Neuron (in vitro differentiated cells): ENCODE data around the gene TCP11.
"Not testable (repeated sequence)": the region's sequence is repeated elsewhere in the genome, so short reads cannot be mapped to it uniquely, and the experiment has no call there.

ENCODE experiments used
- H2AFZ ChIP-seq: one replicate; pipeline ENCODE4 v1.6.1; 2013; ENCODE audit warnings: low read depth, mild to moderate bottlenecking, inconsistent platforms, low read length, moderate library complexity
- H3K27me3 ChIP-seq: one replicate; pipeline ENCODE4 v1.6.1; 2013; ENCODE audit warnings: low read length; ENCODE audit not compliant: insufficient read depth
- H3K36me3 ChIP-seq: one replicate; pipeline ENCODE4 v1.6.1; 2013; ENCODE audit warnings: low read length; ENCODE audit not compliant: insufficient read depth
- H3K4me1 ChIP-seq: one replicate; pipeline ENCODE4 v1.6.1; 2013; ENCODE audit warnings: low read length; ENCODE audit not compliant: insufficient read depth
- H3K4me3 ChIP-seq: 2 replicates; pipeline ENCODE4 v1.5.1; 2013; ENCODE audit warnings: mild to moderate bottlenecking, low read length, moderate library complexity
- H3K9me3 ChIP-seq: one replicate; pipeline ENCODE4 v1.6.1; 2013; ENCODE audit warnings: low read length

TCP11 gene

DNA sequence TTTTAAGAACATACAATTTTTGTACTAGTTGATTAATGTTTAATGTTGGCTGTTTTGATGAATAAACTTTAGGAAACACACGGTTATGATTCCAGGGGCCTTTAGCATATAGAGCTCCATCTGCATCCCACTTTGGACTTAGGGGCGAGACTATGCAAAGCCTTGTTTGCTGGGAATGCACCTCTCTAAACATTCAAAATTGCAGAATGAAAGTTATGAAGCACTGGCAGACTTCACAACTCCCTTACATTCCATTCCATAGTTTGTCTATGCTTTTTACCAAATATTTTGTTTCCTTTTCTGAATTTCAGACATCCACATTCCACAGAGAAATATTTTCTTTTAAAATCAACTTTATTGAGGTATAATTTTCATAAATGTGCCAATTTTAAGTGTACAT, 10.3 kb upstream of the TCP11 start:
- H3K27me3 ChIP-seq: no peaks in the 10 kb centered on the region
- H3K36me3 ChIP-seq: no peaks in the 10 kb centered on the region
- H2AFZ ChIP-seq: no peak overlapping the region
- H3K4me1 ChIP-seq: peaks cover 25% of the 10 kb centered on the region
- H3K9me3 ChIP-seq: no peaks in the 10 kb centered on the region
- no peak overlapping the region for H3K4me3 ChIP-seq

DNA sequence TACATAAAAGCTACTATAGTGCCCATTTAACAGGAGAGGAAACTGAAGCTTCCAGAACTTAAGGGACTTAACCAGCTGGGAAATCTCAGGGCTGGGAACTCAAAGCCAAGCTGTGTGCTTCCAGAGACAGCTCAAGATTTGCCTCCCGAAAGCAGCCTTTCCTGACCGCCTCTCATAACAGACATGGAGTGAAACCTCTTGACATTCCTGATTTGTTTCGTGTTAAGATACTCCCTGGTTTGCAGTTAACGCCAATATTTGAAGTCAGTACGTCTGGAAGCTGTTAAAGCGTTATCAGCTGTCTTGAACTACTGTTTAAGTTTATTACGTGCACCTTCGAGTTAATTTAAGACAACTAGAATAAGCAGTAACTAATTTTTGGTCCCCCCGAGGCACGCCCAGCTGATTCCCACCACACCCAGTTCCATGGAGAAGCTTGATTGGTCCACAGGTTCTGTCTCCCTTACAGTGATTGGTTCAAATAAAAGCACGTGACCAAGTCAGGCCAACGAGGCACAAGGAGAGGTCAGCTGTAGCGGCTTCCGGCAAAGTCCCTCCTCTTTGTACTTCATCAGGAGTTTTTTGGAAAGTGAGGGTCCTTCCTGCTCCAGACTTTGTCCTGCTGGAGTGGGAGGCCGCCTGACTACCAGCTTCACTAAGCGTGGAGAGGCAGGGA, 8.9 kb upstream of the TCP11 start:
- H3K4me3 ChIP-seq: no peak overlapping the region
- peaks cover 32% of the 10 kb centered on the region for H3K4me1 ChIP-seq
- no peak overlapping the region for H2AFZ ChIP-seq
- no peaks in the 10 kb centered on the region for H3K27me3 ChIP-seq
- no peaks in the 10 kb centered on the region for H3K36me3 ChIP-seq
- no peaks in the 10 kb centered on the region for H3K9me3 ChIP-seq

DNA sequence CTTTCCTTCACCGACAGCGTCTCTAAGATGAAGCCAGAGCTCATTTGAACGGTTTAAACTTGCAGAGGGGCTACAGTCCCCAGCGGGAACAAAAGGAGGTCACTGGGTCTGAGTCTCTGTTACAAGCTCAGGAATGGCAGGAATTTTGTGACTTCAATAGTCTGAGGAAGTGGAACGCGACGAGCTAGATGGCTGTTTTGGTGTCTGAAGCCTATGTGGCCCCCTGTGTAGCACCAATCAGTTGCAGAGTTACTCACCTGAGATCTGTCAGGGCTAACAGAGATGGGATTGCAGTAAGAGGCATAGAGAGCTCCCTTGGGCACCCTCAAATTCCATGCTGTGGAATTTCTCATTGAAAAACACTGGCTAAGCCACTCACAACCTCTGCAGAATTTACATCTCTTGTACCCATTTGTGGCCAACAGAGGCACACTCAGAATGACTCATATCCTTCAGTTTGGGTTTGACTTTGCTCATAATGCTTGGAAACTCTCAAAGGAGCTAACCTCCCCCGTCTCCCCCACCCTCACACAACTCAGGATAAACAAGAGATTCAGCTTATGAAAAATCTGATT, 7.1 kb upstream of the TCP11 start:
- Histone ChIP-seq H3K36me3 (no peaks in the 10 kb centered on the region), H3K4me1 (peaks cover 32% of the 10 kb centered on the region), H3K4me3 (no peak overlapping the region)

DNA sequence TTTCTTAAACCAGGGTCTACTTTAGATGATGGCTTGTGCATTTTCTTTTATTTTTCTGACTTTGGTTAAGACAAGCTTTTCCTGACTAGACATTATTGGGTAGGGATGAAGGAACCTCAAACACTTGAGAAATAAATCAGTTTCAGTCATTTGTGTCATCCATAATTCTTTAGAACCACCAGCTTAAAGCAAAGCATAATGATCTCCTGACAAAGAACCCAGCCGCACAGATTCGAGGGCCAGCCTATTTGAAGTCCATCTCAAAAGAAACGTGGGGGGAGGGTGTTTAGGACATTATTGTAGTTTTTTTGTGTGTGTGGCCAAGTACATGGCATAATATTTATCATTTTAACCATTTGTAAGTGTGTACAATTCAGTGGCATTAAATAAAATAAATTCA, 6.3 kb upstream of the TCP11 start:
- no peaks in the 10 kb centered on the region for H3K9me3 ChIP-seq
- H2AFZ ChIP-seq: no peak overlapping the region
- H3K4me3 ChIP-seq: peak overlapping the region; percentile 9
- H3K36me3 ChIP-seq: no peaks in the 10 kb centered on the region
- no peaks in the 10 kb centered on the region for H3K27me3 ChIP-seq
- peaks cover 32% of the 10 kb centered on the region for H3K4me1 ChIP-seq

More for the DNA sequence above, 7.1 kb upstream of the TCP11 start:
- Histone ChIP-seq H2AFZ (no peak overlapping the region), H3K27me3 (no peaks in the 10 kb centered on the region), H3K9me3 (no peaks in the 10 kb centered on the region)

DNA sequence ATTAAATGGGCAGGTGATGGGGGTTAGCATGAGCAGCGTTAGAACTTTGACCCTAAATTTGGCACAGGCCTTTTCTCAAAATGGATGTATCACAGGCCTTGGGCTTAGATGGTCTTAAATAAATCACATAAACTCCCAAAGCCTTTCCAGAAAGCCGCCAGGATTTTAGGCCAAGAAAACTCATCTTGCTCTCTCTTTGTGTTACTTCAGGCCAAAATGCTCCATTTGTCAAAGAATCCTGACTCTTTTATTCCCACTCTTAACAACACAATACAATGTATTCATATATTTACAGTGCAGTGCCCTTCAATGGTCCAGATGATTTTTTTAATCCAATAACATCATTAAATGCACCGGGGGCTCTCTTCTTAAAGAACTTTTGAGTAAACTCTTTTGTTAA, 5.9 kb upstream of the TCP11 start:
- no peak overlapping the region for H3K4me3 ChIP-seq

DNA sequence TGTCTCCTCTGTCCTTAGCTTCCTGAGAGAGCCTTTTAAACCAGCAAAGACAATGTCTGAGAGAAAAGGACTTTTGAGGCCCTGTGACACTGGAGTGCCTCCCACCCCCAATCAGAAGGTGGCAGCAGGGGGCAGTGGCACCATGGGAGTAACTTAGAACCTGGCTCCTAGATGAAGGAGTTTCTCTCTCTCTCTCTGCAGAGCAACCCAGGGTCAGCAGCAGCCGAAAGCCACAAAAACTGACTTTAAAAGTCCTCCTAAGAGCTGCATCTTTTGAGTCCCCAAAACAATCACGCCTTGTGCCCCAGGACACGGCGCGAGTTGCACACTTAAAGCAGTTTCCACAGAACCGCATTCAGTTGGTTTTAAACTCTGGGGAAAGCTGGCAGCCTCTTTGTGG, 5.3 kb upstream of the TCP11 start:
- H2AFZ ChIP-seq: no peak overlapping the region
- H3K4me3 ChIP-seq: no peak overlapping the region
- peaks cover 32% of the 10 kb centered on the region for H3K4me1 ChIP-seq
- H3K9me3 ChIP-seq: no peaks in the 10 kb centered on the region
- no peaks in the 10 kb centered on the region for H3K27me3 ChIP-seq
- no peaks in the 10 kb centered on the region for H3K36me3 ChIP-seq

More for the DNA sequence above, 5.9 kb upstream of the TCP11 start:
- Histone ChIP-seq H3K4me1 (peaks cover 32% of the 10 kb centered on the region), H3K36me3 (no peaks in the 10 kb centered on the region), H2AFZ (no peak overlapping the region), H3K27me3 (no peaks in the 10 kb centered on the region), H3K9me3 (no peaks in the 10 kb centered on the region)

DNA sequence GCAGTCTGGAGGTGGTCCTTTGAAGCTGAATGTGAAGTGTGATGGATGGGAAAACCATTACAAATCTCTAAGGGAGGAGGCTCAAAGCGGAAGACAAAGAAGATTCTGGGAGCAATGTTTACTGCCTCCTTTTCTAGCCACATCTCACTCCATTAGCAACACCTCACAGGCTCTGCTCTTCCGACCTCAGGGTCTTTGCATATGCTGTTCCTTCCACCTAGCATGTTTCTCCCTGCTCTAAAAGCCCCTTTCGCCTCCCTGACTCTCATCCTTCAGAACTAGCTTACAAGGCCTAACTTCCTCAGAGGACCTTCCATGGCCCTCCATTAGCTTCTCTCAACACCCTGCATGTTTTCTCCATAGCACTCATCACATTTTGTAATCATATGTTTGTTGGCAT, 4.6 kb upstream of the TCP11 start:
- Histone ChIP-seq H3K4me1 (peaks cover 32% of the 10 kb centered on the region), H3K9me3 (no peaks in the 10 kb centered on the region), H2AFZ (no peak overlapping the region), H3K27me3 (no peaks in the 10 kb centered on the region), H3K36me3 (no peaks in the 10 kb centered on the region), H3K4me3 (no peak overlapping the region)

DNA sequence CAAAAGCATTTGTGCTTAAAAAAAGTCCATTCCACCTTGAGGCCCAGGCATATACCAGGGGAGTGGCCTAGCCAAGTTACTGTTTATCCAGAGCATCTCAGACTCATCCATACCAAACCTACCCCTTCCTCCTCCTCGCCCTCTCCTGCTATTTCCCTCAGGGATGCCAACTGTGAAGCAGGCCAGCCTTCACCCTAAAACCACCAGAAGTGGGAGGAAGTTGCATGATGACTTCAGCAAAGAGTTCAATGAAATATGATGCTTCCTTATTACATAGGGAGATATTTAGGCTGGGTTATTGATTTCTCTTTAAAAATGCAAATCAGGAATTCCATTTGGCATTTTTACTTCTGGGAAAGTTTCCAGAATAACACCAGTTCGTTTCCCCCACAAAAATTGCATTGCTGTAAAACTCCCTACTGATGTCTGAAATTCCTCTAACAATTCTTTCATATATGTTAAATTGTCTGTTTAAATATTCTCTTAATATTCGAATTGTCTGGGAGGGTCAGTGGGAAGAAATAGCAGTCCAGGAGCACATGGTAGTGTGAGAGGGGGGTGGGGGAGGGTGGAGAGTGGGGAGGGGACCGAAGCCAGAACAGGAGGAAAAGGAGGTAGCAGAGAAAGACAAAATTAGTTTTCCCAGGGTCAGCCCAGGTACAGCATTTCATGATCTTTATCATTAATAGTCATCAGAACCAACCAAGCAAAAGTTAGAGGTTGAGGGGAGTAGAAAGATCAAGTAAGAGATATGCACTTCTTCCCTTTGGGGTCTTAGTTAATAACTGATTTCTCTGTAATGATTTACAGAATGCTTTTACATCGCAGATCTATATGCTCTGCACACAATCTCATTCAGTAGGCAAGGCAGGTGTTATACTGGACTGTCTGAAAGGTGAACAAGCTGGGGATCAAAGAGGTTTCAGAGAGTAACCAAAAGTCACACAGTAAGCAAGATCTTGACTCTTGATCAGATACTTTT, 1.7 kb upstream of the TCP11 start:
- no peak overlapping the region for H3K4me3 ChIP-seq
- H2AFZ ChIP-seq: no peak overlapping the region
- H3K9me3 ChIP-seq: no peaks in the 10 kb centered on the region
- no peaks in the 10 kb centered on the region for H3K36me3 ChIP-seq
- peaks cover 28% of the 10 kb centered on the region for H3K4me1 ChIP-seq
- H3K27me3 ChIP-seq: no peaks in the 10 kb centered on the region

DNA sequence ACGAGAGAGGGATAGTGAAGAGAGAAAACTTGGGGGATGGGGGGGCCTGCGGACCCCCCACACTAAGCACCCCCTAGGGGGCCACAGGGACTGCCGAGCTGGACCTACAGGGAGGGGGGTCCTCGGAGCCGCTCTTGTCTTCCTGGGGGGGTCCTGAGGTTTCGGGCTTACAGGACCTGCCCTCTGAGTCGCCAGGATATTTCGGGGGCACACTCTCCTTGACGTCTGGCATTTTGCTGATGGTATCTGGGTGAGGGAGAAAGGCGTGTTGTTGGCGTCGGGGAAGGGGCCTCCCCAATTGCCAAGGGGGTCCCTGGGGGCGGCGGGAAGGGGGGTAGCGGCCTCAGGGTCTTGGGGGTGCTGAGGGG, 516 bp downstream of the TCP11 start:
- H3K36me3 ChIP-seq: no peaks in the 10 kb centered on the region
- no peaks in the 10 kb centered on the region for H3K27me3 ChIP-seq
- H3K4me3 ChIP-seq: no peak overlapping the region
- H3K4me1 ChIP-seq: peaks cover 7% of the 10 kb centered on the region
- H3K9me3 ChIP-seq: no peaks in the 10 kb centered on the region
- H2AFZ ChIP-seq: no peak overlapping the region

DNA sequence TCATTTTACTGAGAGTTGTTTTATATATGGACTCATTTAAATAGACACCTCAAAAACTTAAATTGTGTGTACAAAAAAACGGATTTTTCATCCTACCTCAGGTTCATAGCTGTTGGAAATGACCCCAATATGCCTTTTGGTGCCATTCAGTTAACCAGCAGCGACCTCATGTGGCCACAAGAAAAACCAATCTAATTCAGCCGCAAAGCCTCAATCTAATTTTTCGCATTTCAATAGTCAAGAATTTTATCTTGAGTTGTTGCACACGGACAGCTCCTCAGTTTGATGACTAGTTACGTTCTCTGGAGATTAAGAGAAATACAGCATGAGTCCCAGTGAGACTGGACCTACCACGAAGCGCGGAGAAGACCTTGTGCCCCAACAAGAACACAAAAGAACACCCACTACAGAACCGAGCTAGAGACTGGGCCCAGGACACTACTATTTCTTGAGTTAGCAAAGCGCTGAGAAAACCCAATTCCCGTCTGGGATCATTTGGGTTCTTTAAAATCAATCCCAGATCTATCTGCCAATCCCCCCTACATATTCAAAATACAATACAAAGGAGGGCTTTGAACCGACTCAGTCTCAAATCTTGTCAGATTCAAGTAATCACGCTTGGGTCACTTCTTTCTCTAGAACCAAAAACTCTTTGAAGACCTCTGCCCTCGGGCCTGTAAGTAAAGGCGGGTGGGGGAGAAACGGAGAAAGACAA, 1.1 kb downstream of the TCP11 start:
- Histone ChIP-seq H3K4me1 (peaks cover 7% of the 10 kb centered on the region), H3K27me3 (no peaks in the 10 kb centered on the region), H3K4me3 (no peak overlapping the region), H3K9me3 (no peaks in the 10 kb centered on the region), H2AFZ (peak overlapping the region; percentile 59), H3K36me3 (no peaks in the 10 kb centered on the region)

DNA sequence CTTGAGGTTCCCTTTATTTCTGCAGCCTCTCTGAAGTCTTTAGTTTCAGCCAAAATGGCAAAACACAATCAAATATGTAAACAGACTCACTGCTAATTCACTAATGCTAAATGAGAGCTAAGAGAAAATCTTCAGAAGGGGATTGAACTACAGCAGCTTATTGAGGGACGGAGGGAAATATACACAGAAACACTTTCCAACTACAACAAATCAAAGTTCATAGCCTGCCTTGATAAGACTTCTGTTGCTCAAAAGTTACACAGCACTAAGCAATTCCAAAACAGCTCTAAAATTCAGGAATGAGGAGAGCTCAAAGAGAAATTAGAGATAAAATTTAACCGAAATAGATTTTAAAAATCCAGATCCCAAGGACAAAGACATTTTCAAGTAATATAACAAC, 1.7 kb downstream of the TCP11 start:
- no peaks in the 10 kb centered on the region for H3K27me3 ChIP-seq
- H3K9me3 ChIP-seq: no peaks in the 10 kb centered on the region
- H3K4me3 ChIP-seq: no peak overlapping the region
- H3K36me3 ChIP-seq: no peaks in the 10 kb centered on the region
- H2AFZ ChIP-seq: peak overlapping the region; percentile 77
- H3K4me1 ChIP-seq: peaks cover 7% of the 10 kb centered on the region

DNA sequence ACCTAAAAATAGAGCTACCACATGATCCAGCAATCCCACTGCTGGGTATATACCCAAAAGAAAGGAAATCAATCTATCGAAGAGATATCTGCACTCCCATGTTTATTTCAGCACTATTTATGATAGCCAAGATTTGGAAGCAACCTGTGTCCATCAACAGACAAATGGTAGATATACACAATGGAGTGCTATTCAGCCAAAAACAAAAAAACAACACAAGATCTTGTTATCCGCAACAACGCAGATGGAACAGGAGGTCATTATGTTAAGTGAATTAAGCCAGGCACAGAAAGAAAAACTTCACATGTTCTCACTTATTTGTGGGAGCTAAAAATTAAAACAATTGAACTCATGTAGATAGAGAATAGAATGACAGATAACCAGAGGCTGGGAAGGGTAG, 2.9 kb downstream of the TCP11 start:
- H3K9me3 ChIP-seq, H3K36me3 ChIP-seq, H3K4me3 ChIP-seq, H3K27me3 ChIP-seq, H2AFZ ChIP-seq, H3K4me1 ChIP-seq: not testable (repeated sequence)

DNA sequence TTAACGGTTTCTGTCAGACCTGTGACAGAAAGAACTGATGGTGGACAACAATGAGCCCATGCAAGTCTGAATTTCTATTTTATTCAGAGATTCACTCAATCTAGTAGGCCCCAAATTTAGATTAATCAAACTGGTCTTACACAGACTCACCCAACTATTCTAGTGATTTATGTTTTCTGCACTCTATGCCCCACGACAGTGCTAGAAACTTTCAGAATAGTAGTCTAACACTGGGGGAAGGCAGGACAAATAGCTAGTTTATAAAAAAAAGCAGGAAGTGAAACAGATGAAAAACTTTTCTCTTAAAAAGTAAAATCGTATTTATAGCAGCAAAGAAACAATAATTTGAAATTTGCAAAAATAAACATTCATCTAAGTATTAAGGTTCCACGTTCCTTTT, 5.0 kb downstream of the TCP11 start:
- H3K4me3 ChIP-seq: no peak overlapping the region
- H2AFZ ChIP-seq: no peak overlapping the region
- no peaks in the 10 kb centered on the region for H3K9me3 ChIP-seq
- no peaks in the 10 kb centered on the region for H3K27me3 ChIP-seq
- H3K4me1 ChIP-seq: peaks cover 7% of the 10 kb centered on the region
- no peaks in the 10 kb centered on the region for H3K36me3 ChIP-seq
